GM19468 (cell line): ENCODE measurements around the gene DOCK6.
"Not testable (repeated sequence)": the region's sequence is repeated elsewhere in the genome, so short reads cannot be mapped to it uniquely, and the experiment has no call there.

Experiments
- ATAC-seq: cut with Tn5 transposase; IDR thresholded peaks from one replicate; pipeline ENCODE4 v1.9.1; 2021; ENCODE audit warnings: mild to moderate bottlenecking, moderate library complexity, moderate number of reproducible peaks; ENCODE audit not compliant: unreplicated experiment; ENCODE audit errors: extremely low read depth

DOCK6 gene

GRCh38 chr19:11200931-11201330, 61.4 kb downstream of the DOCK6 start:
- no peak for ATAC-seq

DNA sequence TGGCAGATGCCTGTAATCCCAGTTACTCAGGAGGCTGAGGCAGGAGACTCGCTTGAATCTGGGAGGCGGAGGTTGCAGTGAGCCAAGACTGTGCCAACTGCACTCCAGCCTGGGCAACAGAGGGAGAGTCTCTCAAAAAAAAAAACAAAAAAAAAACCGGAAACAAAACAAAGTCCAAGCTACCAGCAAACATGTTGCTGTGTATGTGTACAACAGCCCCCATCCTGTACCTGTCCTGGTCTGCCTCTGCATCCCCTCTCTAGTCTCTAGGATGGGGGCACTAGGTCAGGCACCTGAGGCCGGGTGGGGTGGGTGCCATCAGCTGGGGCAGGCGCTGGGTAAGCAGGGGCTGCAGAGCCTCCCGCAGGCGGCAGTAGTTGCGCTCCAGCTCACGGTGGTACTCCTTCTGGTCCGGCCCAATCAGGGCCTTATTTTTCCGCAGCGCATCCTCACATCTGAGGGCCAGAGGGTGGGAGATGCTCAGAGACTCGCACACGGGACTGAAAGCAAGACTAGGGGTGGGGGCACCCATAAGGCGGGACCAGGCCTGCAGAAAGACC, 62.2 kb downstream of the DOCK6 start:
- no peak for ATAC-seq

- ATAC-seq: no peak
Observed at GRCh38 chr19:11199517-11199916, 62.8 kb downstream of the DOCK6 start.

DNA sequence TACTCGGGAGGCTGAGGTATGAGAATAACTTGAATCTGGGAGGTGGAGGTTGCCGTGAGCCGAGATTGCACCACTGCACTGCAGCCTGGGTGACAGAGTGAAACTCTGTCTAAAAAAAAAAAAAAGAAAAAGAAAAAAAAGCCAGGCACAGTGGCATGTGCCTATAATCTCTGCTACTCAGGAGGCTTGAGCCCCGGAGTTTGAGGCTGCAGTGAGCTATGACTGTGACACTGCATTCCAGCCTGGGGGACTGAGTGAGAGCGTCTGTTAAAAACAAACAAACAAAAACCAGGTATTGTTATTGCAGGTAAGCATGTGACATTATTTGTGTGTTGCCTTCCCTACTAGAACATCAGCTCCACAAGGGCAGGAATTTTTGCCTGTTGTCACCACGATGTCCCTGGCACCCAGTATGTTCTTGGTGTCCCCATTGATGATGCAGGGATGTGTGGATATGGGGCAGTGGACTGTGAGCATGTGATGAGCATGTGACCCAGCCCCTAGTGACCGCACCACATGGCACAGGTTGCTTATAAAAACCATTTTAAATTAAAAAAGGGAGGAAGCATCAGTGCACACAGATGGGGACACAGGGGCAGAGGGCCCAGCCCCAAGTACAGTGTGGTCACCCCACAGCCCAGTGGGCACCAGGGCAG, 63.4 kb downstream of the DOCK6 start:
- no peak for ATAC-seq

GRCh38 chr19:11198175-11198534, 64.2 kb downstream of the DOCK6 start:
- ATAC-seq: no peak

DNA sequence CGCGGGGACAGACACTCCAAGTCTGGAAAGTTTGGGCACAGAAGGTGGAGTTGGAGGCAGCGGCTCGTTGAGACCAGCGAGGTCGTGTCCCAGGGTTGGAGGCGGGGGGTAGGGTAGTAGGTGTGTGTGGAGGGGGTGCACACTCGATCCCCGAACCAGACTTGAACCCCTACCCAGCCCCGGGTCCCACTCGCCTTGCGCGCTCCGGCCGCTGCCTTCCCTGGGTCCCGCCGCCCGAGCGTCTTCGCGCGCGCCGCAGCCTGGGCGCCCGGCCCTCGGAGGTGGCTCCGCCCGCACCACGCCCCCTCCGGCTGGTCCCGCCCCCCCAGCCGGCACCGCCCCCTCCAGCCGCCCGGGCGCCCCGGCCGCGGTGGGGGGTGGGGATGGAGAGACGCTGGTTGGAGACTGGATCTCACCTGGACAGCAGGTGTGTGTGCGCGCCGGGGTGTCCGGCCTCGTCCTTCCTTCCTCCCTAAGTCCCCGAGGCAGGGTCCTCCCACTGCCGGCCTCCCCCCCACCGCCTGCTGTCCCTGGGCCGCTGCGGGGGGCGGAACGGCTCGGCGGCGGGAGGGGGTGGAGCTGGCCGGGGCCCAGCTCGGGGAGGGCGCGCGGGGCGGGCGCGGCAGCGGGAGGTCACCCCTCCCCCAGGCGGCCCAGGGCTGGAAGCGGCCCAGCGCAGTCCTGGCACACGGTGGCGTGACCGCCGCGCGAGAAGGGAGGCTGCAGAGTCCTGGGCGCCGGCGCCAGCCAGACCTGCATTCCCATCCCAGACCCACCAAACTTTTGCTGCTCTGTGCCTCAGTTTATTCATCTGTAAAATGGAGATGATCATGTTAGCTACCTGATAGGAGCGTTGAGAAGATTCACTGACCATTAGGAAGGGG, 64.8 kb downstream of the DOCK6 start, which contains the start of gene KANK2:
TSS of gene KANK2 (minus strand) at position 255 of the 884 bp plus-strand sequence. CDS start 3,034 bp downstream, outside the sequence.
- ATAC-seq: peak; percentile 60

- no peak for ATAC-seq
Observed at GRCh38 chr19:11196406-11197287, 65.7 kb downstream of the DOCK6 start.

- ATAC-seq: no peak
Observed at GRCh38 chr19:11195681-11196080, 66.6 kb downstream of the DOCK6 start.

GRCh38 chr19:11194656-11195558, 67.4 kb downstream of the DOCK6 start:
- ATAC-seq: no peak

DNA sequence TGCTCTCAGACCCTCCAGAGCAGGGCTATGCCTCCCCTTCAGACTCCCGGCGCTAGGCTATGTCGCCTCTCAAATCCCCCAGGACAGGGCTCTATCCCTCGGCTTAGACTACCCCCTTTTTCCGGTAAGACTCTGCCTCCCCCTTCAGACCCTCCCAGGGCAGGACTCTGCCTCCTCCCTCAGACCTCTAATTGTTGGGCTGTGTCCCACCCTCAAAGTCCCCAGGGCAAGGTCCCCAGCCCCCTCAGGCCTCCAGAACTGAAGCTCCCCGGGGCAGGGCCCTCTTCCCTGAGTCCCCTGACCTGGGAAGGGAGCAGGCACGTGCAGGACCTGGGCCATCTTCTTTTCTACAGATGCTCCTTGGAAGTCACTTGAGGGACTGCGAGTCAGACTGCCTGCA, 68.2 kb downstream of the DOCK6 start:
- ATAC-seq: no peak

GRCh38 chr19:11192957-11193939, 69.1 kb downstream of the DOCK6 start:
- ATAC-seq: no peak

DNA sequence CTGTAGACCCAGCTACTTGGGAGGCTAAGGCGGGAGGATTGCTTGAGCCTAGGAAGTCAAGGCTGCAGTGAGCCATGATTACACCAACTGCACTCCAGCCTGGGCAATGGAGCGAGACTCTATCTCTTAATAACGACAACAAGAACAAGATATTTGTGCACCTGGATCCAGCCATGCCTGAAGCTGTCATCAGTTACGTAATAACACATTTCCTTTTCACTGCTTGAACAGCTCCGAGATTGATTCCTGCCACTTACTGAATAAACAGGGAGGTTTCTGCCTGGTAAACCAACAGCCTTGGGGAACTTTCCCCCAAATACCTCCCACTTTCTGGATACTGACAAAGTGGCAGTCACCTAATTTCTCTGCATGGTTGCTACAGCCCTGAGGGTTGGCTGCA, 70.4 kb downstream of the DOCK6 start:
- no peak for ATAC-seq

DNA sequence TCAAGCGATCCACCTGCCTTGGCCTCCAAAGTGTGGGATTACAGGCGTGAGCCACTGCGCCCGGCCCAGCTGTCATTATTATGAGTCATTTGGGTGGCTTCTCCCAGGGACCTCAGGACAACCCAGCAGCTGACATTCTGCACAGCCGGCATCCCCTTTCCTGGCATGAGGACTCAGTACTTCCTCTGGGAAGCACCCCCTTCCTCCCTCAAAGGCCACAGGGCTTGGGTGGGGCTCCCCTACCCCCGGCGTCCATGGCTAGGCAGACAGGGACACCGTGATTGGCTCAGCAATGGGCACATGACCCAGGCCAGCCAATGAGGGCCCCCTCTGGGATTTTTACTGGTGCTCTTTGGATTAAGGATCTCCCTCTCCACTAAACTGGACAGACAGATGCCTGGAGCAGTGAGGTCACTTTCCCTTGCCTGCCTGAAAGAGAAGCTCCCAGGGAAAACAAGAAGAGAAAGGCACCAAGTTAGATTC, 71.0 kb downstream of the DOCK6 start:
- no peak for ATAC-seq

DNA sequence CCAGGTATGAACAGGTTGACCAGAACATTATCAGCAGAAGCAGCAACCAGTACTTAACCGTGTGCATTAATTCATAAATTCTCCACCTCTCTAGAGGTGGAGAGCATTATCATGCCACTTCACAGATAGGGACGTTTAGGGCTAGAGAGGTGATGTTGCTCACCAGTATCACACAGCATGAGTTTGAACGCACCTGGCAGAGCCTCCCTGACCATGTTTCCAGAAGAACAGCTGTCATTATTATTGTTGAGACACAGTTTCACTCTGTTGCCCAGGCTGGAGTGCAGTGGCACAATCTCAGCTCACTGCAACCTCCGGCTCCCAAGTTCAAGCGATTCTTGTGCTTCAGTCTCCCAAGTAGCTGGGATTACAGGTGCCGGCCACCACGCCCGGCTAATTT, 71.8 kb downstream of the DOCK6 start:
- no peak for ATAC-seq

DNA sequence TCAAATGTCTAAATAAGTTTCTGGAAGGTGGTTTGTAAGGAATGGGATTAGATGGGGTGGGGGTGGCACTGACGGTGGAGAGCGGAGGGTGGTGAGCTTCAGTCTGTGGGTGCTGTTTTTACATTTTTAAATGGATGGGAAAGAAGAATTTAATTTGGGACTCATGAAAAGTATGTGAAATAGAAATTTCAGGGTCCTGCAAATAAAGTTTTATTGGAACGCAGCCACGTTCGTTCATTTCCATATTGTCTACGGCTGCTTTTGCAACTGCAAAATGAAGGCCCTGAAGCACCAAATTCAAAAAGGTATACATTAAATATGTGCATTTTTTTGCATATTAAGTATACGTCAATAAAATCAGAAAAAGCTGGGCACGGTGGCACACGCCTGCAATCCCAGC, 74.9 kb downstream of the DOCK6 start:
- no peak for ATAC-seq

- ATAC-seq: no peak
Observed at GRCh38 chr19:11182994-11183393, 79.3 kb downstream of the DOCK6 start.

GRCh38 chr19:11181488-11181887, 80.8 kb downstream of the DOCK6 start:
- ATAC-seq: no peak

DNA sequence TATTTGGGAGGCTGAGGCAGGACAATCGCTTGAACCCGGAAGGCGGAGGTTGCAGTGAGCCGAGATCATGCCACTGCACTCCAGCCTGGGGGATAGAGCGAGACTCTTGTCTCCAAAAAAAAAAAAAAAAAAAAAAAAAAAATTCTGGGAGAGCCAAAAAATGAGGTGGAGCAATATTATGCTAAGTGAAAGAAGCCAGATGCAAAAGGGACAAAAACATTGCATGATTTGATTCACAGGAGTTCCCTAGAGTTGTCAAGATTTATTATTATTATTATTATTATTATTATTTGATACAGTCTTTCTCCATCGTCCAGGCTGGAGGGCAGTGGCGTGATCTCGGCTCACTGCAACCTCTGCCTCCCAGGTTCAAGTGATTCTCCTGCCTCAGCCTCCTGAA, 81.3 kb downstream of the DOCK6 start:
- ATAC-seq: not testable (repeated sequence)
